Spleen (tissue), 11 donors: Measurements from ENCODE around the gene PRIMA1. TPM values are rescaled to one million over a fixed set of nuclear protein-coding genes. Genes with fewer than 3 reads are reported as not detected.

ENCODE experiments used
- DNase-seq: peaks from one replicate; pipeline ENCODE4 v3.0.0-alpha.2; 2020
- H3K27ac ChIP-seq, 8 donors: fragments of 200-600 bp; sonication (generic) in 7 of 8; 1 replicate in 4 of 8; 2 replicates in 4 of 8; pipeline versions ENCODE4 v1.5.0 to v1.8.0; 2016 to 2021; ENCODE audit warnings: inconsistent platforms in 4 of 8, mild to moderate bottlenecking in 4 of 8, moderate library complexity in 1 of 8
- H3K27me3 ChIP-seq, 7 donors: fragments of 200-600 bp; sonication (generic) in 6 of 7; replicated peaks in 1 of 7; 1 replicate in 4 of 7; 2 replicates in 3 of 7; pipeline versions ENCODE4 v1.5.0 to v1.8.0; 2016 to 2021; ENCODE audit warnings: inconsistent platforms in 3 of 7, mild to moderate bottlenecking in 1 of 7
- H3K36me3 ChIP-seq, 6 donors: fragments of 200-600 bp; sonication (generic) in 5 of 6; 1 replicate in 4 of 6; 2 replicates in 2 of 6; pipeline versions ENCODE4 v1.5.0 to v1.8.0; 2016 to 2021; ENCODE audit warnings: inconsistent platforms in 2 of 6
- H3K4me1 ChIP-seq, 6 donors: fragments of 200-600 bp; sonication (generic) in 5 of 6; 1 replicate in 3 of 6; 2 replicates in 3 of 6; pipeline versions ENCODE4 v1.5.0 to v1.8.0; 2016 to 2021; ENCODE audit warnings: inconsistent platforms in 3 of 6
- H3K4me3 ChIP-seq, 8 donors: fragments of 200-600 bp; sonication (generic) in 7 of 8; 1 replicate in 4 of 8; 2 replicates in 4 of 8; pipeline versions ENCODE4 v1.5.0 to v1.8.0; 2016 to 2021; ENCODE audit warnings: inconsistent platforms in 4 of 8, mild to moderate bottlenecking in 4 of 8, moderate library complexity in 2 of 8
- H3K9me3 ChIP-seq, 8 donors: fragments of 200-600 bp; sonication (generic) in 7 of 8; 1 replicate in 4 of 8; 2 replicates in 4 of 8; pipeline versions ENCODE4 v1.5.0 to v1.8.0; 2016 to 2021; ENCODE audit warnings: inconsistent platforms in 4 of 8
- CTCF ChIP-seq, 11 experiments: fragments of 200-600 bp in 7 of 11; fragments of 450-650 bp in 4 of 11; sonication (generic) in 4 of 11; IDR thresholded peaks in 8 of 11; conservative IDR thresholded peaks in 3 of 11; 1 replicate in 7 of 11; 2 replicates in 4 of 11; pipeline versions ENCODE4 v1.4.0 to v1.8.0; 2016 to 2021; ENCODE audit warnings: antibody characterized with exemption in 11 of 11, inconsistent platforms in 4 of 11, mild to moderate bottlenecking in 1 of 11
- POLR2A ChIP-seq, 3 donors: fragments of 450-650 bp; IDR thresholded peaks; one replicate each; pipeline ENCODE4 v1.5.1; 2017; ENCODE audit warnings: antibody characterized with exemption in 3 of 3, mild to moderate bottlenecking in 1 of 3
- POLR2AphosphoS5 ChIP-seq, 3 donors: sonication (generic); formaldehyde crosslinking; IDR thresholded peaks; one replicate each; pipeline ENCODE4 v1.5.1; 2017; ENCODE audit warnings: antibody characterized with exemption in 3 of 3
- WGBS, 5 donors: extraction: QIAGEN DNeasy Blood & Tissue Kit in 3 of 5; methylation state at CpG; one replicate each; pipeline versions ENCODE4 v1.1.5 to v1.1.7; 2013 to 2018; 5-methylcytosine and 5-hydroxymethylcytosine counted together
- intact Hi-C: fragments of 100-400 bp; cut with DNase I; formaldehyde crosslinking; loops from one replicate; pipeline ENCODE4 v1.15.0; 2023; ENCODE audit warnings: low total_unique reads
- polyA plus RNA-seq, 3 donors: library from polyadenylated mRNA; stranded (reverse); fragments of 200-250 nt; gene quantifications; one replicate each; pipeline ENCODE4 v1.2.1, GENCODE V29; 2013
- total RNA-seq, 7 donors: library from RNA; depleted of rRNA in 3 of 7; stranded (reverse); fragments of >200 nt in 3 of 7; fragmentation: NEBNext Ultra II Directional in 4 of 7; extraction: Animal tissue kit (Norgen Biotek cat#: 25700) in 4 of 7; gene quantifications; one replicate each; pipeline versions ENCODE4 v1.1.0 to v1.2.1, GENCODE V29; 2016 to 2021
- donor health status: healthy with polysubstance abuse.
- donor health status: DM: no; HTN: no; CAD: no; lungs with moderate emphysema.
- donor health status: DM: no; HTN: no; CAD: no.
- donor health status: Bipolar disorder and iron deficiency.
- donor health status: healthy.
- donor health status: DM: no; HTN: no; CAD: no.
- donor health status: DM: yes; HTN: yes; CAD: no.

PRIMA1 gene
- total and polyA plus RNA-seq, 10 donors: 0.09 to 2.0 (median 0.23) TPM; not detected in 4

GRCh38 chr14:93775744-93776143, 12.5 kb downstream of the PRIMA1 start:
- H3K4me3 ChIP-seq: no peak overlapping the region
- no peak for DNase-seq
- no peaks in the 10 kb centered on the region for H3K27me3 ChIP-seq
- no peaks in the 10 kb centered on the region for H3K36me3 ChIP-seq
- H3K4me1 ChIP-seq: no peaks in the 10 kb centered on the region
- no peak overlapping the region for H3K27ac ChIP-seq
- TF ChIP-seq POLR2A (IDR thresholded peaks at IDR 0.05) (no peak), POLR2AphosphoS5 (IDR thresholded peaks at IDR 0.05) (no peak), CTCF (IDR thresholded peaks at IDR 0.05 in 8 of 11, conservative IDR thresholded peaks at IDR 0.05 in 3 of 11) (no peak)
- intact Hi-C loops: no loop called here
- H3K9me3 ChIP-seq: peaks cover 0 to 6% (median 0%) of the 10 kb centered on the region in 8 donors
- 64 to 72% (median 65%) methylated on average over 3 of the region's 3 CpGs for WGBS, 5 donors

- no peak overlapping the region for H3K4me3 ChIP-seq
- no peak for TF ChIP-seq CTCF (IDR thresholded peaks at IDR 0.05 in 8 of 11, conservative IDR thresholded peaks at IDR 0.05 in 3 of 11)
- no peak for TF ChIP-seq POLR2A (IDR thresholded peaks at IDR 0.05)
- H3K36me3 ChIP-seq: no peaks in the 10 kb centered on the region
- no peak for DNase-seq
- 61 to 89% (median 85%) methylated on average over 2 of the region's 2 CpGs for WGBS, 5 donors
- no peaks in the 10 kb centered on the region for H3K4me1 ChIP-seq
- H3K9me3 ChIP-seq: peaks cover 0 to 6% (median 0%) of the 10 kb centered on the region in 8 donors
- H3K27me3 ChIP-seq: no peaks in the 10 kb centered on the region
- no peak overlapping the region for H3K27ac ChIP-seq
- intact Hi-C loops: no loop called here
Observed at GRCh38 chr14:93775158-93775557, 13.1 kb downstream of the PRIMA1 start.

DNA sequence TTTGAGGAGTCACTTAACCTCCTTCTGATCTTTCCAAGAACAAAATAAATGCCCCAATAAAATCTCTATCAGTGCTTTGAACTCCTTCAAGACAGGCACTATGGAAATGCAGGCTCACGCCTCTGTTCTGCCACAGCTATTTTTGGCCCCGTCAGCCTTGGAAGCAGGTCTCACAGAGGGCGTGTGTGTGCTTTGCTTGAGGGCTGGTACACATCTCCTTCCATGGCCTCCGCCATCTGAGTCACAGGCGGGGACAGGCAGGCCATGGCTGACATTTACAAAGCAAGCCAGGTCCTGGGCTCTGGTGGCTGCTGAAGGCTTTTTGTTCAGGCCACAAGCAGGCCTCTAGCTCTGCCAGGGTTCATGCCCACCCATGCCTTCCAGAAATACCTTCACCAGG, 16.0 kb downstream of the PRIMA1 start:
- no peaks in the 10 kb centered on the region for H3K36me3 ChIP-seq
- H3K4me1 ChIP-seq: no peaks in the 10 kb centered on the region
- TF ChIP-seq CTCF (IDR thresholded peaks at IDR 0.05 in 8 of 11, conservative IDR thresholded peaks at IDR 0.05 in 3 of 11) (no peak), POLR2A (IDR thresholded peaks at IDR 0.05) (no peak), POLR2AphosphoS5 (IDR thresholded peaks at IDR 0.05) (no peak)
- intact Hi-C loops: no loop called here
- H3K4me3 ChIP-seq: no peak overlapping the region
- no peak for DNase-seq
- no peak overlapping the region for H3K27ac ChIP-seq
- H3K27me3 ChIP-seq: no peaks in the 10 kb centered on the region
- 74 to 86% (median 77%) methylated on average over 5 of the region's 5 CpGs for WGBS, 5 donors
- peaks cover 0 to 6% (median 0%) of the 10 kb centered on the region in 8 donors for H3K9me3 ChIP-seq

DNA sequence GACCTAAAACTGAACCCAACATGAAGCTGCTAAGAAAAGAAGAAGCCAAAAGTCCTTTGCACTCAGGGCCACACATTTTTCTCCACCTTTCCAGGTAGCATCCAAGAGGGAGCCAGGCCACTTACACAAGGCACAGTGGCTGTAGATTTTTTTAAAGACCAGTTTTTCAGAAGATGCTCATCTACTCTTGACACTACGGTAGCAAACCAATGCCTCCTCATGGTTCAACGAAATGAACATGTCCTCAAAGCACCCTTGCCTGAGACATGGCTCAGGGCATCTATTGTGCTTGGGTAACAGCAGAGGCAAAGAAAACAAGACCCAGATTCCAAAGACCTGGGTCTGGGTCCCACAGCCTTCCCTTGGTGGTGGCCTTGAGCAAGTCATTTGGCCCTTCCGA, 22.3 kb downstream of the PRIMA1 start:
- H3K36me3 ChIP-seq: no peaks in the 10 kb centered on the region
- no peaks in the 10 kb centered on the region for H3K4me1 ChIP-seq
- TF ChIP-seq CTCF (IDR thresholded peaks at IDR 0.05 in 8 of 11, conservative IDR thresholded peaks at IDR 0.05 in 3 of 11) (no peak), POLR2A (IDR thresholded peaks at IDR 0.05) (no peak), POLR2AphosphoS5 (IDR thresholded peaks at IDR 0.05) (no peak)
- H3K9me3 ChIP-seq: no peaks in the 10 kb centered on the region
- DNase-seq: no peak
- no peak overlapping the region for H3K27ac ChIP-seq
- H3K27me3 ChIP-seq: peaks cover 0 to 37% (median 0%) of the 10 kb centered on the region in 7 donors
- 45 to 75% (median 67%) methylated on average over 3 of the region's 3 CpGs for WGBS, 5 donors
- no peak overlapping the region for H3K4me3 ChIP-seq
- intact Hi-C loops: no loop called here
